Nephron progenitor cell (in vitro differentiated cells): ENCODE data around the gene SLBP.

ENCODE experiments used
- DNase-seq: peaks from one replicate; pipeline ENCODE4 v3.0.0; 2021
- H3K27ac Mint-ChIP-seq: 2 replicates; pipeline ENCODE4 v1.8.0; 2021; ENCODE audit warnings: mild to moderate bottlenecking, moderate library complexity, mixed read lengths
- H3K27me3 Mint-ChIP-seq: 2 replicates; pipeline ENCODE4 v1.8.0; 2021; ENCODE audit warnings: mild to moderate bottlenecking, low read depth, mixed read lengths; ENCODE audit not compliant: poor library complexity
- H3K36me3 Mint-ChIP-seq: 2 replicates; pipeline ENCODE4 v1.8.0; 2021; ENCODE audit warnings: low read depth, mixed read lengths
- H3K4me1 Mint-ChIP-seq: 2 replicates; pipeline ENCODE4 v1.8.0; 2021; ENCODE audit warnings: mixed read lengths
- H3K4me3 Mint-ChIP-seq: 2 replicates; pipeline ENCODE4 v1.8.0; 2021; ENCODE audit warnings: mild to moderate bottlenecking, moderate library complexity, mixed read lengths
- H3K9me3 Mint-ChIP-seq: 2 replicates; pipeline ENCODE4 v1.8.0; 2021; ENCODE audit warnings: mild to moderate bottlenecking, moderate library complexity, mixed read lengths
- CTCF ChIP-seq: fragments of 200-600 bp; sonication (generic); IDR thresholded peaks from 2 replicates; pipeline ENCODE4 v1.5.0; 2021; ENCODE audit warnings: antibody characterized with exemption

SLBP gene

DNA sequence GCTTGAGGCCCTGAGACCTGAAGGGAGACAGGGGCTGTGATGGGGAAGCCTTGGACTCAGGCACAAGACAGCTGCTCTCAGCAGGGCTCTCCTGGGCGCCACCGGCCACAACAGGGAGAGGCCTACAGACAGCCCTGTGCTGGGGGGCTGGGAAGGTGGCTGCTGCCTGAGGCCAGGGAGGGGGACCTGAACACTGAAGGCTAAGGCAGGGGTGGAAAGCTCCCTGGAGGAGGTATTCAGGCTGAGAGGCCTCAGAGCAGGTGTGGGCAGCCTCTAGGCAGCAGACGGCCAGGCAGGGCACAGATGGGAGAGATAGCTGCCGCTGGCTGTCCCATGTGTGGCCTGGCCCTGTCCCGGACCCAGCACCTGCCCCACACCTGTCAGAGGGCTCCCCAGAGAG lies 42.2 kb upstream of the SLBP start:
- DNase-seq, result no peak
- no peak for TF ChIP-seq CTCF
- peaks cover 4% of the 10 kb centered on the region for H3K27me3 Mint-ChIP-seq
- no peaks in the 10 kb centered on the region for H3K36me3 Mint-ChIP-seq
- peaks cover 8% of the 10 kb centered on the region for H3K4me1 Mint-ChIP-seq
- no peak overlapping the region for H3K4me3 Mint-ChIP-seq
- H3K9me3 Mint-ChIP-seq, result no peaks in the 10 kb centered on the region
- no peak overlapping the region for H3K27ac Mint-ChIP-seq

- no peak overlapping the region for H3K27ac Mint-ChIP-seq
- no peak overlapping the region for H3K4me3 Mint-ChIP-seq
- H3K27me3 Mint-ChIP-seq, result peaks cover 4% of the 10 kb centered on the region
- peaks cover 8% of the 10 kb centered on the region for H3K4me1 Mint-ChIP-seq
- TF ChIP-seq CTCF, result no peak
- H3K9me3 Mint-ChIP-seq, result no peaks in the 10 kb centered on the region
- no peaks in the 10 kb centered on the region for H3K36me3 Mint-ChIP-seq
- DNase-seq, result no peak
Observed at GRCh38 chr4:1753697-1754311, 41.7 kb upstream of the SLBP start.

- H3K4me3 Mint-ChIP-seq, result no peak overlapping the region
- no peak for DNase-seq
- H3K27me3 Mint-ChIP-seq, result peaks cover 6% of the 10 kb centered on the region
- peaks cover 8% of the 10 kb centered on the region for H3K4me1 Mint-ChIP-seq
- no peak for TF ChIP-seq CTCF
- no peaks in the 10 kb centered on the region for H3K36me3 Mint-ChIP-seq
- H3K9me3 Mint-ChIP-seq, result no peaks in the 10 kb centered on the region
- H3K27ac Mint-ChIP-seq, result no peak overlapping the region
Observed at GRCh38 chr4:1753294-1753696, 41.2 kb upstream of the SLBP start.

GRCh38 chr4:1752284-1753041 lies 40.3 kb upstream of the SLBP start:
- no peak for TF ChIP-seq CTCF
- no peaks in the 10 kb centered on the region for H3K9me3 Mint-ChIP-seq

GRCh38 chr4:1751919-1752283 lies 39.8 kb upstream of the SLBP start:
- H3K36me3 Mint-ChIP-seq, result no peaks in the 10 kb centered on the region
- H3K27ac Mint-ChIP-seq, result no peak overlapping the region
- no peaks in the 10 kb centered on the region for H3K9me3 Mint-ChIP-seq
- H3K4me3 Mint-ChIP-seq, result no peak overlapping the region
- H3K4me1 Mint-ChIP-seq, result no peaks in the 10 kb centered on the region
- no peak for TF ChIP-seq CTCF
- peaks cover 8% of the 10 kb centered on the region for H3K27me3 Mint-ChIP-seq
- no peak for DNase-seq

More at GRCh38 chr4:1752284-1753041, 40.3 kb upstream of the SLBP start:
- no peak for DNase-seq
- peaks cover 8% of the 10 kb centered on the region for H3K27me3 Mint-ChIP-seq
- H3K36me3 Mint-ChIP-seq, result no peaks in the 10 kb centered on the region
- H3K27ac Mint-ChIP-seq, result no peak overlapping the region
- peaks cover 1% of the 10 kb centered on the region for H3K4me1 Mint-ChIP-seq
- no peak overlapping the region for H3K4me3 Mint-ChIP-seq
